Activated naive CD4-positive, alpha-beta T cell treated with anti-CD3 and anti-CD28 coated beads for 36 hours (primary cell): ENCODE data around the gene EHBP1L1. TPM values are rescaled to one million over a fixed set of nuclear protein-coding genes. Genes with fewer than 3 reads are reported as not detected.

Experiments
- CTCF ChIA-PET: fragments of 350-600 bp; sonication (Branson Sonifier 250); formaldehyde crosslinking; loops from one replicate; lab custom pipeline; 2021; ENCODE audit warnings: antibody characterized with exemption; lab: Charles Lee
- DNase-seq: peaks from one replicate; pipeline ENCODE4 v3.0.0-alpha.2; 2020
- H3K27ac Mint-ChIP-seq: one replicate; pipeline ENCODE4 v1.8.0; 2021; ENCODE audit warnings: mild to moderate bottlenecking, mixed read lengths
- H3K27me3 Mint-ChIP-seq: one replicate; pipeline ENCODE4 v1.8.0; 2021; ENCODE audit warnings: low read depth, mixed read lengths
- H3K36me3 Mint-ChIP-seq: one replicate; pipeline ENCODE4 v1.8.0; 2021; ENCODE audit warnings: low read depth, mixed read lengths
- H3K4me1 Mint-ChIP-seq: one replicate; pipeline ENCODE4 v1.8.0; 2021; ENCODE audit warnings: low read depth, mixed read lengths
- H3K4me3 Mint-ChIP-seq: one replicate; pipeline ENCODE4 v1.8.0; 2021; ENCODE audit warnings: mild to moderate bottlenecking, moderate library complexity, mixed read lengths
- H3K9me3 Mint-ChIP-seq: one replicate; pipeline ENCODE4 v1.8.0; 2021; ENCODE audit warnings: mixed read lengths
- intact Hi-C: fragments of 100-400 bp; cut with micrococcal nuclease; formaldehyde crosslinking; loops from one replicate; pipeline ENCODE4 v1.15.1; 2023
- total RNA-seq, 2 experiments: library from RNA; stranded (reverse); gene quantifications; one replicate each; pipeline ENCODE4 v1.2.3, GENCODE V29; 2021

The EHBP1L1 gene
- total RNA-seq, 2 experiments from 2014 or later, result 51.9 to 54.6 TPM

GRCh38 chr11:65538915-65539743, 36.7 kb upstream of the EHBP1L1 start:
- H3K36me3 Mint-ChIP-seq, result peaks cover 1% of the 10 kb centered on the region
- H3K27ac Mint-ChIP-seq, result no peak overlapping the region
- DNase-seq, result no peak
- H3K4me3 Mint-ChIP-seq, result no peak overlapping the region
- CTCF ChIA-PET, result interaction anchor here (2.5 to 4.0 kb wide), 8 partner anchors 9 to 67 kb away, joined by 8 to 86 read pairs (median 22); partner anchors contain the start of genes FAM89B, SCYL1 and ZNRD2
- H3K9me3 Mint-ChIP-seq, result no peaks in the 10 kb centered on the region
- peaks cover 16% of the 10 kb centered on the region for H3K4me1 Mint-ChIP-seq
- H3K27me3 Mint-ChIP-seq, result no peaks in the 10 kb centered on the region
- intact Hi-C loops, result no loop called here

- no peaks in the 10 kb centered on the region for H3K9me3 Mint-ChIP-seq
- H3K36me3 Mint-ChIP-seq, result peaks cover 1% of the 10 kb centered on the region
- H3K4me1 Mint-ChIP-seq, result peaks cover 16% of the 10 kb centered on the region
- intact Hi-C loops, result loop anchor here (1.0 to 2.0 kb wide), 5 partner anchors 17 to 158 kb away; partner anchors contain the start of genes MAP3K11, SLC25A45 and ZNRD2
- no peak for DNase-seq
- CTCF ChIA-PET, result interaction anchor here (0.7 to 4.0 kb wide), 18 partner anchors 9 to 119 kb away, joined by 3 to 86 read pairs (median 12); partner anchors contain the start of genes EHBP1L1, FAM89B, KCNK7 and SCYL1
- H3K27ac Mint-ChIP-seq, result no peak overlapping the region
- H3K27me3 Mint-ChIP-seq, result no peaks in the 10 kb centered on the region
- H3K4me3 Mint-ChIP-seq, result peak overlapping the region; percentile 80
Observed at GRCh38 chr11:65539744-65540289, 36.0 kb upstream of the EHBP1L1 start.

GRCh38 chr11:65540290-65541092, 35.4 kb upstream of the EHBP1L1 start:
- CTCF ChIA-PET, result interaction anchor here (0.7 to 4.0 kb wide), 25 partner anchors 8 to 166 kb away, joined by 3 to 86 read pairs (median 8); partner anchors contain the start of genes EHBP1L1, FAM89B, KCNK7 and RELA
- H3K4me1 Mint-ChIP-seq, result peaks cover 16% of the 10 kb centered on the region
- intact Hi-C loops, result loop anchor here (1.0 to 2.0 kb wide), 7 partner anchors 12 to 158 kb away; partner anchors contain the start of genes MAP3K11, SLC25A45 and ZNRD2
- H3K4me3 Mint-ChIP-seq, result peak overlapping the region; percentile 80
- peak overlapping the region; percentile 82 for H3K27ac Mint-ChIP-seq
- H3K27me3 Mint-ChIP-seq, result no peaks in the 10 kb centered on the region
- no peaks in the 10 kb centered on the region for H3K9me3 Mint-ChIP-seq
- peaks cover 1% of the 10 kb centered on the region for H3K36me3 Mint-ChIP-seq
- DNase-seq, result peak; percentile 93

- H3K9me3 Mint-ChIP-seq, result no peaks in the 10 kb centered on the region
- intact Hi-C loops, result loop anchor here (1.0 to 2.0 kb wide), 3 partner anchors 11 to 52 kb away; no protein-coding TSS in a partner anchor
- CTCF ChIA-PET, result interaction anchor here (0.7 to 4.0 kb wide), 26 partner anchors 8 to 167 kb away, joined by 3 to 86 read pairs (median 7); partner anchors contain the start of genes EHBP1L1, FAM89B, KCNK7 and RELA
- peaks cover 23% of the 10 kb centered on the region for H3K4me1 Mint-ChIP-seq
- no peaks in the 10 kb centered on the region for H3K27me3 Mint-ChIP-seq
- H3K36me3 Mint-ChIP-seq, result peaks cover 1% of the 10 kb centered on the region
- no peak for DNase-seq
- H3K27ac Mint-ChIP-seq, result peak overlapping the region; percentile 82
- H3K4me3 Mint-ChIP-seq, result peak overlapping the region; percentile 80
Observed at GRCh38 chr11:65541093-65541982, 34.5 kb upstream of the EHBP1L1 start.

- no peak for DNase-seq
- intact Hi-C loops, result no loop called here
- Mint-ChIP-seq H3K4me3 (no peak overlapping the region), H3K4me1 (peaks cover 29% of the 10 kb centered on the region), H3K9me3 (no peaks in the 10 kb centered on the region), H3K36me3 (no peaks in the 10 kb centered on the region), H3K27ac (no peak overlapping the region), H3K27me3 (no peaks in the 10 kb centered on the region)
- CTCF ChIA-PET, result interaction anchor here (3.3 to 4.0 kb wide), 4 partner anchors 28 to 51 kb away, joined by 19 to 86 read pairs (median 32); partner anchors contain the start of genes EHBP1L1, FAM89B and ZNRD2
Observed at GRCh38 chr11:65542738-65543390, 33.0 kb upstream of the EHBP1L1 start.

GRCh38 chr11:65545853-65546216, 30.0 kb upstream of the EHBP1L1 start:
- intact Hi-C loops, result loop anchor here (1.0 kb wide), 1 partner anchor 24 kb away; the partner anchor contains the start of gene ZNRD2
- CTCF ChIA-PET, result interaction anchor here (0.6 kb wide), 1 partner anchor 179 kb away, joined by 4 read pairs; no protein-coding TSS in a partner anchor
- H3K4me1 Mint-ChIP-seq, result peaks cover 39% of the 10 kb centered on the region
- DNase-seq, result no peak
- peaks cover 7% of the 10 kb centered on the region for H3K36me3 Mint-ChIP-seq
- H3K4me3 Mint-ChIP-seq, result peak overlapping the region; percentile 71
- no peaks in the 10 kb centered on the region for H3K27me3 Mint-ChIP-seq
- no peaks in the 10 kb centered on the region for H3K9me3 Mint-ChIP-seq
- H3K27ac Mint-ChIP-seq, result peak overlapping the region; percentile 39

- CTCF ChIA-PET, result interaction anchor here (0.6 to 1.4 kb wide), 4 partner anchors 20 to 179 kb away, joined by 3 to 5 read pairs (median 4); no protein-coding TSS in a partner anchor
Observed at GRCh38 chr11:65546217-65546958, 29.5 kb upstream of the EHBP1L1 start.

GRCh38 chr11:65547446-65548125, 28.3 kb upstream of the EHBP1L1 start:
- CTCF ChIA-PET, result interaction anchor here (0.8 to 2.8 kb wide), 3 partner anchors 7 to 167 kb away, joined by 3 to 10 read pairs (median 5); no protein-coding TSS in a partner anchor
- no peaks in the 10 kb centered on the region for H3K9me3 Mint-ChIP-seq
- H3K4me3 Mint-ChIP-seq, result no peak overlapping the region
- intact Hi-C loops, result no loop called here
- peaks cover 40% of the 10 kb centered on the region for H3K4me1 Mint-ChIP-seq
- no peak for DNase-seq
- no peak overlapping the region for H3K27ac Mint-ChIP-seq
- no peaks in the 10 kb centered on the region for H3K27me3 Mint-ChIP-seq
- peaks cover 15% of the 10 kb centered on the region for H3K36me3 Mint-ChIP-seq

More at GRCh38 chr11:65546217-65546958, 29.5 kb upstream of the EHBP1L1 start:
- Mint-ChIP-seq H3K4me3 (peak overlapping the region; percentile 71), H3K27me3 (no peaks in the 10 kb centered on the region), H3K27ac (peak overlapping the region; percentile 72), H3K36me3 (peaks cover 9% of the 10 kb centered on the region), H3K9me3 (no peaks in the 10 kb centered on the region), H3K4me1 (peaks cover 36% of the 10 kb centered on the region)
- peak; percentile 98 for DNase-seq
- intact Hi-C loops, result loop anchor here (1.0 kb wide), 1 partner anchor 24 kb away; the partner anchor contains the start of gene ZNRD2

GRCh38 chr11:65548395-65548794, 27.5 kb upstream of the EHBP1L1 start:
- peaks cover 47% of the 10 kb centered on the region for H3K4me1 Mint-ChIP-seq
- peak overlapping the region; percentile 28 for H3K27ac Mint-ChIP-seq
- no peaks in the 10 kb centered on the region for H3K27me3 Mint-ChIP-seq
- intact Hi-C loops, result no loop called here
- DNase-seq, result no peak
- H3K9me3 Mint-ChIP-seq, result no peaks in the 10 kb centered on the region
- peak overlapping the region; percentile 11 for H3K4me3 Mint-ChIP-seq
- peaks cover 15% of the 10 kb centered on the region for H3K36me3 Mint-ChIP-seq
- CTCF ChIA-PET, result interaction anchor here (0.6 to 2.8 kb wide), 4 partner anchors 8 to 136 kb away, joined by 3 to 10 read pairs (median 4); partner anchors contain the start of gene FAM89B
